HG03280 (cell line): ENCODE data around the gene CNTLN.
A peak's percentile ranks its signal among the peaks of the same experiment; 100 is the strongest.
"Not testable (repeated sequence)": the region's sequence is repeated elsewhere in the genome, so short reads cannot be mapped to it uniquely, and the experiment has no call there.

Experiments used
- ATAC-seq: cut with Tn5 transposase; IDR thresholded peaks from one replicate; pipeline ENCODE4 v1.9.1; 2021; ENCODE audit warnings: mild to moderate bottlenecking, moderate library complexity; ENCODE audit not compliant: unreplicated experiment

The CNTLN gene

GRCh38 chr9:17134396-17135294 lies at the start of gene CNTLN:
TSS of gene CNTLN (plus strand) at chr9:17135040. CDS start at chr9:17135066, 26 bp downstream.
- peak; percentile 63 for ATAC-seq

- ATAC-seq: no peak
Observed at GRCh38 chr9:17088566-17088965, 46.3 kb upstream of the CNTLN start.

- ATAC-seq: no peak
Observed at GRCh38 chr9:17090041-17090440, 44.8 kb upstream of the CNTLN start.

- no peak for ATAC-seq
Observed at GRCh38 chr9:17116400-17116837, 18.4 kb upstream of the CNTLN start.

- no peak for ATAC-seq
Observed at GRCh38 chr9:17117372-17117771, 17.5 kb upstream of the CNTLN start.

GRCh38 chr9:17120203-17120602 lies 14.6 kb upstream of the CNTLN start:
- no peak for ATAC-seq

GRCh38 chr9:17121264-17121663 lies 13.6 kb upstream of the CNTLN start:
- ATAC-seq: no peak

GRCh38 chr9:17130291-17130690 lies 4.5 kb upstream of the CNTLN start:
- no peak for ATAC-seq

- ATAC-seq: no peak
Observed at GRCh38 chr9:17130725-17131124, 4.1 kb upstream of the CNTLN start.

GRCh38 chr9:17131494-17131893 lies 3.3 kb upstream of the CNTLN start:
- ATAC-seq: no peak

- peak; percentile 64 for ATAC-seq
Observed at GRCh38 chr9:17135295-17136160, 688 bp downstream of the CNTLN start.

GRCh38 chr9:17137566-17137965 lies 2.7 kb downstream of the CNTLN start:
- no peak for ATAC-seq

- ATAC-seq: no peak
Observed at GRCh38 chr9:17138503-17138902, 3.7 kb downstream of the CNTLN start.

GRCh38 chr9:17140418-17140817 lies 5.6 kb downstream of the CNTLN start:
- ATAC-seq: no peak

GRCh38 chr9:17148324-17148723 lies 13.5 kb downstream of the CNTLN start:
- ATAC-seq: no peak

- no peak for ATAC-seq
Observed at GRCh38 chr9:17159469-17159868, 24.6 kb downstream of the CNTLN start.

- ATAC-seq: no peak
Observed at GRCh38 chr9:17160327-17160726, 25.5 kb downstream of the CNTLN start.

- no peak for ATAC-seq
Observed at GRCh38 chr9:17165764-17166163, 30.9 kb downstream of the CNTLN start.

GRCh38 chr9:17166346-17166745 lies 31.5 kb downstream of the CNTLN start:
- no peak for ATAC-seq

- ATAC-seq: no peak
Observed at GRCh38 chr9:17171309-17172094, 36.7 kb downstream of the CNTLN start.

GRCh38 chr9:17177496-17177895 lies 42.7 kb downstream of the CNTLN start:
- ATAC-seq: not testable (repeated sequence)
